Right atrium auricular region (tissue), 2 donors: ENCODE results near the gene PYY. TPM values are rescaled to one million over a fixed set of nuclear protein-coding genes. Genes with fewer than 3 reads are reported as not detected.
"Not testable (repeated sequence)": the region's sequence is repeated elsewhere in the genome, so short reads cannot be mapped to it uniquely, and the experiment has no call there.

Experiments
- DNase-seq: peaks from one replicate; pipeline ENCODE4 v3.0.0-alpha.2; 2019; ENCODE audit warnings: low spot score
- H3K27ac ChIP-seq, 2 donors: fragments of 200-600 bp; sonication (generic); 1 replicate in 1 of 2; 2 replicates in 1 of 2; pipeline ENCODE4 v1.5.1; 2016 to 2019
- H3K27me3 ChIP-seq, 2 donors: fragments of 200-600 bp; sonication (generic); one replicate each; pipeline versions ENCODE4 v1.5.1 to v1.6.0; 2017 to 2019
- H3K36me3 ChIP-seq: fragments of 200-600 bp; sonication (generic); one replicate; pipeline ENCODE4 v1.5.1; 2016
- H3K4me1 ChIP-seq, 2 donors: fragments of 200-600 bp; sonication (generic); one replicate each; pipeline versions ENCODE4 v1.5.1 to v1.6.0; 2017 to 2019
- H3K4me3 ChIP-seq, 2 donors: fragments of 200-600 bp; sonication (generic); 1 replicate in 1 of 2; 2 replicates in 1 of 2; pipeline ENCODE4 v1.5.1; 2017 to 2019; ENCODE audit warnings: mild to moderate bottlenecking in 1 of 2, moderate library complexity in 1 of 2
- H3K9me3 ChIP-seq, 2 donors: fragments of 200-600 bp; sonication (generic); one replicate each; pipeline ENCODE4 v1.5.1; 2019
- CTCF ChIP-seq, 2 donors: fragments of 200-600 bp; sonication (generic); IDR thresholded peaks; one replicate each; pipeline ENCODE4 v1.5.1; 2019; ENCODE audit warnings: antibody characterized with exemption in 2 of 2
- total RNA-seq, 2 donors: library from RNA; depleted of rRNA; stranded (reverse); fragments of >200 nt; gene quantifications; one replicate each; pipeline ENCODE4 v1.1.0, GENCODE V29; 2016

The PYY gene
- total RNA-seq, 2 donors from 2014 or later = not detected

- Histone ChIP-seq H3K4me1 (no peaks in the 10 kb centered on the region), H3K36me3 (no peaks in the 10 kb centered on the region), H3K27me3 (peaks cover 0 to 7% of the 10 kb centered on the region in 2 donors), H3K4me3 (no peak overlapping the region), H3K9me3 (no peaks in the 10 kb centered on the region), H3K27ac (no peak overlapping the region)
- no peak for TF ChIP-seq CTCF (IDR thresholded peaks at IDR 0.05)
- no peak for DNase-seq
Measured at GRCh38 chr17:43946781-43947180, 7.0 kb downstream of the PYY start.

- H3K27me3 ChIP-seq = no peaks in the 10 kb centered on the region
- no peak for DNase-seq
- H3K27ac ChIP-seq = no peak overlapping the region
- H3K36me3 ChIP-seq = no peaks in the 10 kb centered on the region
- no peaks in the 10 kb centered on the region for H3K4me1 ChIP-seq
- no peak for TF ChIP-seq CTCF (IDR thresholded peaks at IDR 0.05)
- no peaks in the 10 kb centered on the region for H3K9me3 ChIP-seq
- H3K4me3 ChIP-seq = no peak overlapping the region
Measured at GRCh38 chr17:43945074-43945829, 8.5 kb downstream of the PYY start.

GRCh38 chr17:43942051-43942685 lies 11.6 kb downstream of the PYY start, which contains the start of gene PPY:
Gene PPY, minus strand, starts transcription at chr17:43942476. Its CDS starts 822 bp downstream, at chr17:43941654.
- no peak for TF ChIP-seq CTCF (IDR thresholded peaks at IDR 0.05)
- no peak for DNase-seq
- no peak within 1 kb of the TSS for H3K27ac ChIP-seq

GRCh38 chr17:43940630-43941029 lies 13.1 kb downstream of the PYY start:
- peak; percentile 43 to 64 for TF ChIP-seq CTCF (IDR thresholded peaks at IDR 0.05)
- H3K4me3 ChIP-seq = no peak overlapping the region
- DNase-seq = no peak

More at GRCh38 chr17:43942051-43942685, 11.6 kb downstream of the PYY start, which contains the start of gene PPY:
- no peaks in the 10 kb centered on the region for H3K27me3 ChIP-seq
- H3K9me3 ChIP-seq = no peaks in the 10 kb centered on the region
- H3K36me3 ChIP-seq = no peaks in the 10 kb centered on the region
- peaks cover 0 to 10% of the 10 kb centered on the region in 2 donors for H3K4me1 ChIP-seq
- H3K4me3 ChIP-seq = no peak within 1 kb of the TSS

GRCh38 chr17:43939886-43940285 lies 13.9 kb downstream of the PYY start:
- Histone ChIP-seq H3K4me3 (no peak overlapping the region), H3K9me3 (no peaks in the 10 kb centered on the region), H3K27me3 (no peaks in the 10 kb centered on the region), H3K36me3 (no peaks in the 10 kb centered on the region), H3K27ac (no peak overlapping the region), H3K4me1 (peaks cover 0 to 10% of the 10 kb centered on the region in 2 donors)
- TF ChIP-seq CTCF (IDR thresholded peaks at IDR 0.05) = no peak
- no peak for DNase-seq

More at GRCh38 chr17:43940630-43941029, 13.1 kb downstream of the PYY start:
- no peaks in the 10 kb centered on the region for H3K9me3 ChIP-seq
- H3K27ac ChIP-seq = no peak overlapping the region
- peaks cover 0 to 10% of the 10 kb centered on the region in 2 donors for H3K4me1 ChIP-seq
- H3K27me3 ChIP-seq = no peaks in the 10 kb centered on the region
- H3K36me3 ChIP-seq = no peaks in the 10 kb centered on the region

- H3K36me3 ChIP-seq, H3K4me3 ChIP-seq, H3K27ac ChIP-seq, H3K9me3 ChIP-seq, DNase-seq, H3K27me3 ChIP-seq, H3K4me1 ChIP-seq: not testable (repeated sequence)
Measured at GRCh38 chr17:43939452-43939851, 14.3 kb downstream of the PYY start.
